WERI-Rb-1 (cell line): ENCODE measurements around the gene TSGA10IP.
A peak's percentile ranks its signal among the peaks of the same experiment; 100 is the strongest.

Source experiments
- DNase-seq: peaks from one replicate; pipeline ENCODE4 v3.0.0-alpha.2; 2020
- H3K27ac ChIP-seq: fragments of 250-450 bp; sonication (Bioruptor Pico); 2 replicates; pipeline ENCODE4 v1.5.1; 2020; ENCODE audit warnings: mild to moderate bottlenecking, moderate library complexity
- H3K27me3 ChIP-seq: fragments of 250-450 bp; sonication (Bioruptor Pico); 2 replicates; pipeline ENCODE4 v1.5.1; 2021; ENCODE audit warnings: mild to moderate bottlenecking, low read depth, moderate library complexity; ENCODE audit not compliant: insufficient read depth, severe bottlenecking
- H3K36me3 ChIP-seq: fragments of 250-450 bp; sonication (Bioruptor Pico); 2 replicates; pipeline ENCODE4 v1.5.1; 2020; ENCODE audit warnings: mild to moderate bottlenecking, moderate library complexity
- H3K4me3 ChIP-seq: 2 replicates; pipeline ENCODE4 v1.5.1; 2011; ENCODE audit warnings: low read depth, mild to moderate bottlenecking, control low read depth, low read length
- H3K9me3 ChIP-seq: fragments of 250-450 bp; sonication (Bioruptor Pico); 2 replicates; pipeline ENCODE4 v1.5.1; 2021; ENCODE audit warnings: mild to moderate bottlenecking, moderate library complexity; ENCODE audit not compliant: severe bottlenecking
- CTCF ChIP-seq: IDR thresholded peaks from 2 replicates; pipeline ENCODE4 v1.5.1; 2011; ENCODE audit warnings: low read depth, mild to moderate bottlenecking, control low read depth, inconsistent platforms, low read length

Gene TSGA10IP

GRCh38 chr11:65899356-65900124, 45.7 kb upstream of the TSGA10IP start:
- no peak for TF ChIP-seq CTCF
- DNase-seq, result no peak
- H3K4me3 ChIP-seq, result peak overlapping the region; percentile 56
- no peaks in the 10 kb centered on the region for H3K36me3 ChIP-seq
- H3K27me3 ChIP-seq, result no peaks in the 10 kb centered on the region
- H3K27ac ChIP-seq, result no peak overlapping the region
- H3K9me3 ChIP-seq, result no peaks in the 10 kb centered on the region

- Histone ChIP-seq H3K36me3 (no peaks in the 10 kb centered on the region), H3K27me3 (no peaks in the 10 kb centered on the region), H3K9me3 (no peaks in the 10 kb centered on the region), H3K4me3 (peak within 1 kb of the TSS; percentile 56), H3K27ac (no peak within 1 kb of the TSS)
- peak; percentile 77 for DNase-seq
- TF ChIP-seq CTCF, result no peak
Measured at GRCh38 chr11:65900125-65900898, 45.0 kb upstream of the TSGA10IP start, which contains the start of gene FOSL1. TSS of gene FOSL1 (minus strand) at chr11:65900388. CDS start at chr11:65900339, 49 bp downstream.

- no peak for DNase-seq
- no peak for TF ChIP-seq CTCF
- no peaks in the 10 kb centered on the region for H3K9me3 ChIP-seq
- H3K27me3 ChIP-seq, result no peaks in the 10 kb centered on the region
- no peak overlapping the region for H3K27ac ChIP-seq
- H3K36me3 ChIP-seq, result no peaks in the 10 kb centered on the region
- peak overlapping the region; percentile 56 for H3K4me3 ChIP-seq
Measured at GRCh38 chr11:65900899-65901180, 44.4 kb upstream of the TSGA10IP start.

- Histone ChIP-seq H3K27me3 (no peaks in the 10 kb centered on the region), H3K9me3 (no peaks in the 10 kb centered on the region), H3K27ac (no peak overlapping the region), H3K4me3 (no peak overlapping the region), H3K36me3 (no peaks in the 10 kb centered on the region)
- no peak for TF ChIP-seq CTCF
- no peak for DNase-seq
Measured at GRCh38 chr11:65903068-65903481, 42.2 kb upstream of the TSGA10IP start.

- no peak for DNase-seq
- Histone ChIP-seq H3K27me3 (no peaks in the 10 kb centered on the region), H3K9me3 (no peaks in the 10 kb centered on the region), H3K36me3 (no peaks in the 10 kb centered on the region), H3K27ac (no peak overlapping the region), H3K4me3 (no peak overlapping the region)
- TF ChIP-seq CTCF, result no peak
Measured at GRCh38 chr11:65903715-65904114, 41.6 kb upstream of the TSGA10IP start.
